ENCODE data around the gene ANKLE2. TPM values are rescaled to one million over a fixed set of nuclear protein-coding genes. Genes with fewer than 3 reads are reported as not detected.

Gene ANKLE2
- total RNA-seq, 1 experiment from 2014 or later: 80.3 TPM

- H3T11ph ChIP-seq (ENCODE audit: low read length): no peak overlapping the region
- Mint-ChIP-seq H3K27me3 (ENCODE audit: low read depth) (no peaks in the 10 kb centered on the region), H3K27ac (no peak overlapping the region), H3K4me1 (no peaks in the 10 kb centered on the region), H3K36me3 (ENCODE audit: insufficient read depth in 1 of 3, low read depth in 3 of 3) (peaks cover 57 to 94% (median 81%) of the 10 kb centered on the region in 3 experiments; a peak in 6 of 7 replicates), H3K4me3 (no peak overlapping the region), H3K9me3 (no peaks in the 10 kb centered on the region)
- H3K23me2 ChIP-seq (ENCODE audit: insufficient read length, low read depth, low read length, poor library complexity, severe bottlenecking): no peaks in the 10 kb centered on the region
- no peak overlapping the region for H3K56ac ChIP-seq (ENCODE audit: insufficient read length, low read depth, low read length)
- no peak overlapping the region for H2AFZ ChIP-seq (ENCODE audit: low read length)
- DNase-seq: no peak
- peaks cover 2% of the 10 kb centered on the region for H4K20me1 ChIP-seq (ENCODE audit: control insufficient read depth, insufficient read depth, insufficient read length)
- no peak overlapping the region for H4K8ac ChIP-seq (replicated peaks; ENCODE audit: insufficient read length, low read depth, low read length)
- no peak overlapping the region for H2AK5ac ChIP-seq (ENCODE audit: insufficient read length, low read length)
- no peaks in the 10 kb centered on the region; the same call in 1 of the 2 replicates for H3K79me2 ChIP-seq (ENCODE audit: insufficient read depth, low read length)
- no peaks in the 10 kb centered on the region for H3K27me3 ChIP-seq (ENCODE audit: insufficient read depth, low read length)
- H3K9me3 ChIP-seq (ENCODE audit: control insufficient read depth, low read depth, low read length): no peaks in the 10 kb centered on the region
- H2BK12ac ChIP-seq (ENCODE audit: insufficient read length, low read depth, low read length): no peak overlapping the region
- H3K14ac ChIP-seq (ENCODE audit: insufficient read depth, low read length): no peak overlapping the region
- H2BK15ac ChIP-seq (ENCODE audit: low read depth, low read length): no peak overlapping the region
- H3K18ac ChIP-seq (ENCODE audit: insufficient read length, low read depth, low read length): no peak overlapping the region
- H2BK5ac ChIP-seq (ENCODE audit: insufficient read length, low read length): no peak overlapping the region
- no peak overlapping the region for H4K91ac ChIP-seq (ENCODE audit: insufficient read length, low read depth, low read length)
- H4K5ac ChIP-seq (ENCODE audit: insufficient read length, low read depth, low read length): no peak overlapping the region
- no peak overlapping the region for H3K27ac ChIP-seq (ENCODE audit: insufficient read length, low read depth, low read length)
- no peak overlapping the region for H2BK20ac ChIP-seq (ENCODE audit: low read depth, low read length, poor library complexity, severe bottlenecking)
- no peak overlapping the region for H3K9ac ChIP-seq (ENCODE audit: extremely low read depth, insufficient read length, low read length)
- H3K4ac ChIP-seq (ENCODE audit: low read depth, low read length): no peak overlapping the region
- no peaks in the 10 kb centered on the region for H3K79me1 ChIP-seq (ENCODE audit: insufficient read depth, low read depth, low read length, poor library complexity, severe bottlenecking)
- WGBS (ENCODE audit: extremely low coverage, insufficient read length, low lambda C conversion rate): no CpG with 5 or more reads among the region's 10 CpGs
- no peak overlapping the region for H2BK120ac ChIP-seq (ENCODE audit: low read depth, low read length, poor library complexity, severe bottlenecking)
- TF ChIP-seq CTCF (conservative IDR thresholded peaks at IDR 0.05): peak; percentile 17; the same call in 1 of the 3 replicates
- H3K23ac ChIP-seq (ENCODE audit: insufficient read length, low read depth, low read length): no peak overlapping the region
- no peaks in the 10 kb centered on the region for H3K4me1 ChIP-seq (ENCODE audit: insufficient read depth, low read length)
- no peak overlapping the region for H3K4me2 ChIP-seq (ENCODE audit: insufficient read depth, insufficient read length, low read length)
These were observed 13.3 kb downstream of the ANKLE2 start for GRCh38 chr12:132748319-132748718.
